Measurements from ENCODE around the gene DLG2.

The DLG2 gene

DNA sequence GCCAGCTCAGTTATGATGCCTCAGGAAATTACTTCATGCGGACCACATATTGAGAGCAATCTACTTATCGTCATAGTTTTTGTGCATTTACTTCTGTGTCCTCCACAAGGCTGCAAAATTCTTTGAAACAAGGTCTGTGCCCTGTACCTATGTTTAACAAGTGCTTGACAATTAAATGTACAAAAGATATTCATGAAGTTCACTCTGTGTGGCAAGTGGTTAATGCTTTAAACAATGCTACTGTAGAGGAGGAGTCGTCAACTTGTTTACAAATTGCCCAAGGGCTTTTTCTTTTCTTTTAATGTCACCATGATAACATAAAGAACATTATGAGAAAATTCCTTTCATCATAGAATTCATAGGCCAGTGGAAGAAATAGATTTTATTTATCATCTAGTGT is 1469.5 kb downstream of the DLG2 start:
- DNase-seq (no peak), ATAC-seq (replicated peaks) (no peak)
- no peaks in the 10 kb centered on the region for H3K27me3 Mint-ChIP-seq
- peaks cover 0 to 7% of the 10 kb centered on the region in 2 donors for H3K9me3 Mint-ChIP-seq
- H3K4me1 Mint-ChIP-seq, result no peaks in the 10 kb centered on the region
- no peaks in the 10 kb centered on the region for H3K36me3 Mint-ChIP-seq
- H3K4me3 Mint-ChIP-seq, result no peak overlapping the region
- H3K27ac Mint-ChIP-seq, result no peak overlapping the region

DNA sequence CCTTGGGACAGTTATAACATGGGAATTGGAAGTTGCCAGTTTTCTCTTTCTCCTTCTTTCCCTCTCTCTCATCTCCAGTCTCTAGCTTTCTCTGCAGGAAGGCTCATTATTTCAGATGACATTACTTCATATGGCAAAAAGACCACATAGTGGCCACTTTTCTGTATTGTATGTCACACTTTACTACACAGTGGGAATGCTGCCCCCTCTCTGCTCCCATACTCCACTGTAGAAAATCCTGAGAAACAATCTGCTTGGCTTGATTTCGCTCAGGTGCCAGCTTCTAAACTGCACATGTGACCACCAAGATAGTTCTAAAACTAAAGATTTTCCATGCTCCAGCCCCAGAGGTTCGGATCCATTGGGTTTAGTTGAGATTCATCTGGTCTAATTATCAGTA is 1480.3 kb downstream of the DLG2 start:
- H3K36me3 Mint-ChIP-seq, result no peaks in the 10 kb centered on the region
- H3K4me3 Mint-ChIP-seq, result no peak overlapping the region
- ATAC-seq (replicated peaks) (no peak), DNase-seq (no peak)
- no peaks in the 10 kb centered on the region for H3K4me1 Mint-ChIP-seq
- H3K27ac Mint-ChIP-seq, result no peak overlapping the region
- peaks cover 0 to 5% of the 10 kb centered on the region in 2 donors for H3K9me3 Mint-ChIP-seq
- no peaks in the 10 kb centered on the region for H3K27me3 Mint-ChIP-seq

DNA sequence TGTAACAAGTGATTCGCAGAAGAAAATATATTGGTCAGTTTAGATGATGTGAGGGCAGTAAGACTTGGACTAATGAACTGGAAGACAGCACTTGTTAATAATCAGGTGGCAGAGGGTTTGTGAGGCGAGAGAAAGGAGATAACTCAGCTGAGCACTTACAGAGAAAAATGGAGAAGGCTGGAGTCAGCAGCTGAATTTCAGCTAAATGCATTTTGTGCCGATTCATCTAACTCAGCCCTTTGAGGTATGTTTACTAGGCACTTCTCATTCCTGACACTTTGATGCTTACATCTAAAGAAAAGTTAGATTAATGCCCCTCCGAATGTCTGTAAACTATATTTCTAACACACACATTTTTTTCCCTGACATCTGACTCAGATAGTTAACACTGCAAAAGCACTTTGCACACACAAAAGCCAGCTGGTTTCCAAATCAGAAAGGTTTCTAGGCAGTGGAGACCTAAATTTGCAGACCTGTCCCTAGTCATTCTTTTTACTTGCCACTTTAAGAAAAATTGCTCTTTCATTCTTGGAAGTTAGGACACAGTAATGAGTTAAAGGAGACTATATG is 1481.4 kb downstream of the DLG2 start:
- Mint-ChIP-seq H3K36me3 (no peaks in the 10 kb centered on the region), H3K9me3 (peaks cover 0 to 5% of the 10 kb centered on the region in 2 donors), H3K27me3 (no peaks in the 10 kb centered on the region), H3K4me1 (no peaks in the 10 kb centered on the region), H3K4me3 (no peak overlapping the region), H3K27ac (no peak overlapping the region)
- DNase-seq (no peak), ATAC-seq (replicated peaks) (no peak)

DNA sequence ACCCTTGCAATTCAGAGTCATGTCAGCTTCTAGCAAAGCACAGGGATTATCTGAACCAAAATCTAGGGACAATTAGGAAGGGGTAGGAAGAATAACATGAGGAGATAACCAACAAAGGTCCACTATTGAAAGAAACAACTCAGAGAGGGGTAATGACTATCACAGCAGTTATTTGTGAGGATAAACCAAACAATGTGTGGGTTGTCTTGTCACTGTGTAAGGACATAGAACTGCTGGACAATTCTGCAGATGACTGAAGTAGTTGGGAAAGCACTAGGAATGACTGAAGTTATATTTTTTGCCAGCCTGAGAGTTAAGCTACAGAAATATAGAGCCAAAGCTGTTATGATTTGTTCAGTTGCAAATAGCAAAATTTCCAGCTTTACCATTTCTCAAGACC is 1482.6 kb downstream of the DLG2 start:
- ATAC-seq (replicated peaks) (no peak), DNase-seq (no peak)
- H3K27ac Mint-ChIP-seq, result no peak overlapping the region
- peaks cover 0 to 5% of the 10 kb centered on the region in 2 donors for H3K9me3 Mint-ChIP-seq
- H3K27me3 Mint-ChIP-seq, result no peaks in the 10 kb centered on the region
- no peaks in the 10 kb centered on the region for H3K4me1 Mint-ChIP-seq
- H3K36me3 Mint-ChIP-seq, result no peaks in the 10 kb centered on the region
- H3K4me3 Mint-ChIP-seq, result no peak overlapping the region

DNA sequence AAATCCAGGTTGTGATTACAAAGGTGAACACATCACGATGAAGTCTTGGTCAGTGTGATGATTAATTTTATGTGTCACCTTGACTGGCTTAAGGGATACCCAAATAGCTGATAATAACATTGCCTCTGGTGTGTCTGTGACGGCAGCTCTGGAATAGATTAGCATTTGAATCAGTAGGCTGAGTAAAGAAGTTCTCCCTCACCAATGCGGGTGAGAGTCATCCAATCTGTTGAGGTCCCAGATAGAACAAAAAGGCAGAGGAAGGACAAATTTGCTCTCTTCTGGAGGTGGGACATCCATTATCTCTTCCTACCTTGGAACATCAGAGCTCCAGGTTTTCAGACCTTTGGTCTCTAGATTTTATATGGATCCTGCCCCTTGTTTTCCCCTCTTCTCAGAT is 1484.7 kb downstream of the DLG2 start:
- DNase-seq (no peak), ATAC-seq (replicated peaks) (no peak)
- Mint-ChIP-seq H3K9me3 (peaks cover 0 to 2% of the 10 kb centered on the region in 2 donors), H3K27me3 (no peaks in the 10 kb centered on the region), H3K4me1 (no peaks in the 10 kb centered on the region), H3K27ac (no peak overlapping the region), H3K4me3 (no peak overlapping the region), H3K36me3 (no peaks in the 10 kb centered on the region)

DNA sequence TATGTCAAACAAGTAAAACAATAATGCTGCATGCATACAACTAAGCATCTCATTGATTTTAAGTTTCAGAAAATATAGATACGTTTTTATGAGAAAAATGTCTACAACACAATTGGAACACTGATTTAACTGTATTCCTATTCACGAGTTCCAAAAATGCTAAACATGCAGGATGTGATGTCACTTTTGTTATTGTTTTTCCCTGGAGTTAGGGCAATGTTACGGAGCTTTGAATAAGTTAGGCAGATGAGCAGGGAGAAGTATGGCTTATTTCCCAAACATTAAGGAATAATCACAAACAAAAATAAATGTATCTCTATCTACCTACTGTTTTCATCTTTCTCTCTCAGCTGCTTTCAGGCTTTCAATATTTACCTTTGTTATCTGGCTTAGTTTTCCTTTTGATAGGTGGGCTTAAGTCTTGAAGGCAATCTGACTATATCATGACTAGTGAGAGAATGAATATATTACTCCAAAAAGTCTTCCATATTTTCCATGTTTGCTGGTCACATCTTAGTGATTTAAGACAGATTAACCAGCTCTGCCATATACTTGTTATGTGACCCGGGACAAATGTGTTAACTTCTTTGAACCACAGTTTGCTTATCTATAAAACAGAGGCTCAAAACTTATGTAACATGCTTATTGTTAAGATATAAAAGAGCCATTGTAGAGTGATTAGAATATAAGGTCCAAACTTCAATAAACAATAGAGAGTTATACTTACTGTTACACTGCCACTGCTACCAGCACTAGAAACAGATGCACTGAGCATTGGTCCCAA is 1486.6 kb downstream of the DLG2 start:
- DNase-seq (no peak), ATAC-seq (replicated peaks) (no peak)
- Mint-ChIP-seq H3K4me3 (no peak overlapping the region), H3K4me1 (no peaks in the 10 kb centered on the region), H3K9me3 (no peaks in the 10 kb centered on the region), H3K27ac (no peak overlapping the region), H3K27me3 (no peaks in the 10 kb centered on the region), H3K36me3 (no peaks in the 10 kb centered on the region)

- H3K27me3 Mint-ChIP-seq, result no peaks in the 10 kb centered on the region
- ATAC-seq (replicated peaks) (no peak), DNase-seq (no peak)
- no peaks in the 10 kb centered on the region for H3K36me3 Mint-ChIP-seq
- H3K9me3 Mint-ChIP-seq, result no peaks in the 10 kb centered on the region
- no peak overlapping the region for H3K4me3 Mint-ChIP-seq
- no peak overlapping the region for H3K27ac Mint-ChIP-seq
- H3K4me1 Mint-ChIP-seq, result no peaks in the 10 kb centered on the region
Measured at GRCh38 chr11:84137960-84138359, 1489.2 kb downstream of the DLG2 start.

- no peaks in the 10 kb centered on the region for H3K9me3 Mint-ChIP-seq
- H3K4me1 Mint-ChIP-seq, result no peaks in the 10 kb centered on the region
- DNase-seq (no peak), ATAC-seq (replicated peaks) (no peak)
- H3K27ac Mint-ChIP-seq, result no peak overlapping the region
- no peaks in the 10 kb centered on the region for H3K27me3 Mint-ChIP-seq
- H3K4me3 Mint-ChIP-seq, result no peak overlapping the region
- H3K36me3 Mint-ChIP-seq, result no peaks in the 10 kb centered on the region
Measured at GRCh38 chr11:84137505-84137904, 1489.6 kb downstream of the DLG2 start.

- Mint-ChIP-seq H3K27me3 (no peaks in the 10 kb centered on the region), H3K4me1 (no peaks in the 10 kb centered on the region), H3K4me3 (no peak overlapping the region), H3K36me3 (no peaks in the 10 kb centered on the region), H3K27ac (no peak overlapping the region), H3K9me3 (no peaks in the 10 kb centered on the region)
- ATAC-seq (replicated peaks), result no peak
- DNase-seq, result no peak
Measured at GRCh38 chr11:84136926-84137325, 1490.2 kb downstream of the DLG2 start.

- Mint-ChIP-seq H3K27ac (no peak overlapping the region), H3K36me3 (no peaks in the 10 kb centered on the region), H3K9me3 (peaks cover 0 to 1% of the 10 kb centered on the region in 2 donors), H3K4me3 (no peak overlapping the region), H3K27me3 (no peaks in the 10 kb centered on the region), H3K4me1 (no peaks in the 10 kb centered on the region)
- no peak for ATAC-seq (replicated peaks)
- no peak for DNase-seq
Measured at GRCh38 chr11:84130646-84131427, 1496.3 kb downstream of the DLG2 start.

- DNase-seq, result no peak
- Mint-ChIP-seq H3K4me3 (no peak overlapping the region), H3K4me1 (no peaks in the 10 kb centered on the region), H3K27ac (no peak overlapping the region), H3K9me3 (peaks cover 0 to 1% of the 10 kb centered on the region in 2 donors), H3K27me3 (no peaks in the 10 kb centered on the region), H3K36me3 (no peaks in the 10 kb centered on the region)
- no peak for ATAC-seq (replicated peaks)
Measured at GRCh38 chr11:84129961-84130576, 1497.1 kb downstream of the DLG2 start.

DNA sequence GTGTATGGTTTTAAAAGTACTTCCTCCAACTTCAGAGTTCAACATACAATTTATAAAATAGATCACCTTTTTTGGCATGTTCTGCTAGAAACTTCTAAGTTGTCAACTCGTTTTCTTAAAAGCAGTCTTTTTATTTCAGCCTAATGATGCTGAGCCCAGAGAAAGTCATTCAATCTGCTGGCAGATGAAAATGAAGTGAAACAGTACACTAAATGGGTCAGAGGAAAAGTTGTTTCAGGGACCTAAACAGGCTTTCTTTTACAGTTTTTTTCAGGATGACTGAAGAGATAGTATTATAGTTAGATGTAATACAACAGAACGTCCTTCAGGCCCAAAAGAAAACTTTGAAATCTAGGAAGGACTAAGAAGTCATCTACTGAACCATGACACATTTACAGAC is 1498.3 kb downstream of the DLG2 start:
- H3K27me3 Mint-ChIP-seq, result no peaks in the 10 kb centered on the region
- no peak overlapping the region for H3K4me3 Mint-ChIP-seq
- ATAC-seq (replicated peaks) (no peak), DNase-seq (no peak)
- peaks cover 0 to 1% of the 10 kb centered on the region in 2 donors for H3K9me3 Mint-ChIP-seq
- H3K27ac Mint-ChIP-seq, result no peak overlapping the region
- H3K4me1 Mint-ChIP-seq, result no peaks in the 10 kb centered on the region
- H3K36me3 Mint-ChIP-seq, result no peaks in the 10 kb centered on the region

GRCh38 chr11:84117394-84117793 is 1509.8 kb downstream of the DLG2 start:
- no peaks in the 10 kb centered on the region for H3K9me3 Mint-ChIP-seq
- no peaks in the 10 kb centered on the region for H3K36me3 Mint-ChIP-seq
- H3K27me3 Mint-ChIP-seq, result no peaks in the 10 kb centered on the region
- no peak for DNase-seq
- no peaks in the 10 kb centered on the region for H3K4me1 Mint-ChIP-seq
- no peak overlapping the region for H3K27ac Mint-ChIP-seq
- no peak overlapping the region for H3K4me3 Mint-ChIP-seq
- ATAC-seq (replicated peaks), result no peak

- ATAC-seq (replicated peaks) (no peak), DNase-seq (no peak)
- no peaks in the 10 kb centered on the region for H3K4me1 Mint-ChIP-seq
- no peak overlapping the region for H3K4me3 Mint-ChIP-seq
- H3K36me3 Mint-ChIP-seq, result no peaks in the 10 kb centered on the region
- no peaks in the 10 kb centered on the region for H3K9me3 Mint-ChIP-seq
- H3K27ac Mint-ChIP-seq, result no peak overlapping the region
- no peaks in the 10 kb centered on the region for H3K27me3 Mint-ChIP-seq
Measured at GRCh38 chr11:84106541-84106940, 1520.6 kb downstream of the DLG2 start.

All from stimulated activated naive B cell treated with anti-CD40 and anti-IgM and Interleukin-4, amounts not matched to agents 10 μg/mL and 1 μg/mL and 100 μg/mL, for 72 hours (primary cell).